Osteocyte (in vitro differentiated cells): ENCODE data around the gene TEDC2. TPM values are rescaled to one million over a fixed set of nuclear protein-coding genes. Genes with fewer than 3 reads are reported as not detected.

Source experiments
- DNase-seq: peaks from one replicate; pipeline ENCODE4 v3.0.0; 2021; ENCODE audit warnings: mixed read lengths; ENCODE audit not compliant: unreplicated experiment; ENCODE audit errors: extremely low spot score
- H3K27ac Mint-ChIP-seq: one replicate; pipeline ENCODE4 v1.8.0; 2021; ENCODE audit warnings: mild to moderate bottlenecking, mixed read lengths; ENCODE audit not compliant: unreplicated experiment
- H3K27me3 Mint-ChIP-seq: one replicate; pipeline ENCODE4 v1.8.0; 2021; ENCODE audit warnings: mixed read lengths; ENCODE audit not compliant: unreplicated experiment
- H3K36me3 Mint-ChIP-seq: one replicate; pipeline ENCODE4 v1.8.0; 2021; ENCODE audit warnings: mixed read lengths; ENCODE audit not compliant: unreplicated experiment
- H3K4me1 Mint-ChIP-seq: one replicate; pipeline ENCODE4 v1.8.0; 2021; ENCODE audit warnings: mixed read lengths; ENCODE audit not compliant: unreplicated experiment
- H3K4me3 Mint-ChIP-seq: one replicate; pipeline ENCODE4 v1.8.0; 2021; ENCODE audit warnings: mild to moderate bottlenecking, moderate library complexity, mixed read lengths; ENCODE audit not compliant: unreplicated experiment
- H3K9me3 Mint-ChIP-seq: one replicate; pipeline ENCODE4 v1.8.0; 2021; ENCODE audit warnings: mixed read lengths; ENCODE audit not compliant: unreplicated experiment
- total RNA-seq: library from RNA; stranded (reverse); gene quantifications from 2 replicates; pipeline ENCODE4 v1.2.1, GENCODE V29; 2021
- TF ChIP-seq, protein P1 (sequence below): fragments of 200-600 bp; sonication (generic); IDR thresholded peaks from 2 replicates; pipeline ENCODE4 v1.5.0; 2021; ENCODE audit warnings: antibody characterized with exemption, mild to moderate bottlenecking, moderate library complexity

TEDC2 gene
- total RNA-seq, 1 donor from 2014 or later: 4.4 TPM

DNA sequence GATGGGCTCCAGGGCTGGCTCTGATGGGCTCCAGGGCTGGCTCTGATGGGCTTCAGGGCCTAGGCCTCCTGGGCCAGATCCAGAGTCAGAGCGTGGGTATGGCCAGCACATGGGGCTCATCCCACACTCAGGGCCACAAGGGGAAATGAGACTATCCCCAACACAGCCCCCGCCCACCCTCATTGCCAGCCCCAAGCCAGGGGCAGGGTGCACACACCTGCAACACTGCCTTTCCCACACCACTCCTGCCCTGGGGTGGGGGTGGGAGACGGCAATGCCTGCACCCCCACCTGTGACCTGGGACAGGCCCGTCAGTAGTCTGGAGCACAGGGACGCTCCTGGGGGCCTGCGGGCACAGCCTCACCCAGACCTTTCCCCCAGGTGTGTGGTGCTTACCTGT, 39.5 kb downstream of the TEDC2 start:
- no peaks in the 10 kb centered on the region for H3K9me3 Mint-ChIP-seq
- H3K4me1 Mint-ChIP-seq: peaks cover 18% of the 10 kb centered on the region
- TF ChIP-seq, protein P1, sequence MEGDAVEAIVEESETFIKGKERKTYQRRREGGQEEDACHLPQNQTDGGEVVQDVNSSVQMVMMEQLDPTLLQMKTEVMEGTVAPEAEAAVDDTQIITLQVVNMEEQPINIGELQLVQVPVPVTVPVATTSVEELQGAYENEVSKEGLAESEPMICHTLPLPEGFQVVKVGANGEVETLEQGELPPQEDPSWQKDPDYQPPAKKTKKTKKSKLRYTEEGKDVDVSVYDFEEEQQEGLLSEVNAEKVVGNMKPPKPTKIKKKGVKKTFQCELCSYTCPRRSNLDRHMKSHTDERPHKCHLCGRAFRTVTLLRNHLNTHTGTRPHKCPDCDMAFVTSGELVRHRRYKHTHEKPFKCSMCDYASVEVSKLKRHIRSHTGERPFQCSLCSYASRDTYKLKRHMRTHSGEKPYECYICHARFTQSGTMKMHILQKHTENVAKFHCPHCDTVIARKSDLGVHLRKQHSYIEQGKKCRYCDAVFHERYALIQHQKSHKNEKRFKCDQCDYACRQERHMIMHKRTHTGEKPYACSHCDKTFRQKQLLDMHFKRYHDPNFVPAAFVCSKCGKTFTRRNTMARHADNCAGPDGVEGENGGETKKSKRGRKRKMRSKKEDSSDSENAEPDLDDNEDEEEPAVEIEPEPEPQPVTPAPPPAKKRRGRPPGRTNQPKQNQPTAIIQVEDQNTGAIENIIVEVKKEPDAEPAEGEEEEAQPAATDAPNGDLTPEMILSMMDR: no peak
- H3K4me3 Mint-ChIP-seq: no peak overlapping the region
- no peaks in the 10 kb centered on the region for H3K27me3 Mint-ChIP-seq
- H3K27ac Mint-ChIP-seq: no peak overlapping the region
- DNase-seq: no peak
- peaks cover 9% of the 10 kb centered on the region for H3K36me3 Mint-ChIP-seq

DNA sequence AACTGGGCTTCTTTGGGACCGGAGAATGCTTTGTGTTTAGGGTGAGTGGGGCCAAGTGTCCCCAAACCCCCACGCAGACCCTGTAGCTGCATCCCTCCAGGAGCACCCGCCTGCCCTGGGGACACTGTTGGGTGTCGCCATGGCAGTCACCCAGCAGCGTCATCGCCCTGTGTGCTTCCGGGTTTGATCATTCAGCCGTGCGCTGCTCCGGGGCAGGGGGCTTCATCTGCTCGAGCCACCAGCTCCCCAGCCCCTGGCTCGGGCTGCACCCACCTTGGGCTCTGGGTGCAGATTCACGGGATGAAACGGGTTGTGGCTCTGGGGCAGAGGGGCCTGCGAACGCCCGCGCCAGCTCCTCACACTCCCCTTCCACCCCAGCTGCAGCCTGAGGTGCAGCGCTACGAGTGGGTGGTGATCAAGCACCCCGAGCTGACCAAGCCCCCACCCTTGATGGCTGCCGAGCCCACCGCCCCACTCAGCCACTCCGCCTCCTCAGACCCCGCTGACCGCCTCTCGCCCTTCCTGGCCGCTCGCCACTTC, 40.1 kb downstream of the TEDC2 start:
- TF ChIP-seq, protein P1: no peak
- Mint-ChIP-seq H3K9me3 (no peaks in the 10 kb centered on the region), H3K27me3 (no peaks in the 10 kb centered on the region), H3K36me3 (peaks cover 9% of the 10 kb centered on the region), H3K4me3 (no peak overlapping the region), H3K27ac (no peak overlapping the region), H3K4me1 (peaks cover 18% of the 10 kb centered on the region)
- no peak for DNase-seq

DNA sequence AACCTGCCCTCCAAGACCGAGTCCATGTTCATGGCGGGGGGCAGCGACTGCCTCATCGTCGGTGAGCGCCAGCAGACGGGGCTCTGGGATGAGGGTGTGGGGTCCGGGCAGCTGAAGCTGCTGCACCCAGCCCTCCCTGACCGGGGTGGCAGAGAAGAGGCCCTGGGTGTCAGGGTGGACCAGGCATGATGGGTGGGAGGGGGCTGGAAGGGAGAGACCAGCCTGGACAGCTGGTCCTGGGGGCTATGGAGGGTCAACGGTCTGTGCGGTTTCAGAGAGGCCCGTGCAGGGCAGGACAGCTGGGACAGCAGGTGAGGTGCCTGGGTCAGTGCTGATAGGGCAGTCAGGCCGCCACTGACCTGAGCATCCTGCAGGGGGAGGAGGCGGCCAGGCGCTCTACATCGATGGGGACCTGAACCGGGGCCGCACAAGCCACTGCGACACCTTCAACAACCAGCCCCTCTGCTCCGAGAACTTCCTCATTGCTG, 40.6 kb downstream of the TEDC2 start:
- no peak for DNase-seq
- no peak overlapping the region for H3K4me3 Mint-ChIP-seq
- no peaks in the 10 kb centered on the region for H3K9me3 Mint-ChIP-seq
- no peaks in the 10 kb centered on the region for H3K27me3 Mint-ChIP-seq
- peaks cover 9% of the 10 kb centered on the region for H3K36me3 Mint-ChIP-seq
- H3K4me1 Mint-ChIP-seq: peaks cover 18% of the 10 kb centered on the region
- H3K27ac Mint-ChIP-seq: no peak overlapping the region
- TF ChIP-seq, protein P1: no peak

DNA sequence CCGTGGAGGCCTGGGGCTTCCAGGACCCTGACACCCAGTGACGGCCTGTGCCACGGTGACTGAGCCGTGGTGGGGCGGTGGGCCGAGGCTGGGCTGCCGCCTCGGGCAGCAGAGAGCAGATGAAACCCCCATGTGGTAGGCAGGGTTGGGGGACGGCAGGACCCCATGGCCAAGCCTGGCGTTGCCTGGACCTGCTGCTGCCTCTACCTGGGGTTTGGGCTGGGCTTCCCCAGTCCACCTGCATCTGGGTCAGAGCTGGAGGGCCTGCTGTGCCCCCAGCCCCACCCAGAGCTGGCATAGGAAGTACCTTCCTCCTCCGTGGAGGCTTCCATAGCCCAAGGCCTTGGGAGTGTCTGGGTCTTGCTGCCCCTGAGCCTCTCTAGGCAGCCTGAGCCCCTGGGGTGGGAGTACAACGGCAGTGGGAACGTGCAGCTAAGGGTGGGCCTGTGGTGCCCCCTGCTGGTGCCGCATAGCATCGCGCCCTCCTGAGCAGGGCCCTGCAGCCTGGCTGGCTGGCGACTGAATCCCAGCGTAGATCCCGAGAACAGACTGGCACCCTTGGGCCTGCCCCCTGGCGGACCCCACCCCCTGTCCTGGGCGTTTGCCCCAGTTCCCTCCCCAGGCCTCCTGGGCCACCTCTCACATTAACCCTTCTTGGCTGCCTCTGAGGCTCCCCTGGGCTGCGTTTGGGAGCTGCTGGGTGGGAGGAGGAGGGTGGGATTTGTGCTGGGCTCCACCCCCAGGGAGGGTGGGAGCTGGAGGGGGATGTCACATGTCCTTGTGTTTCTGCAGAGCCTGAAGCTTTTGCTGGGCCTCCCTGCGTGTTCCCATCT, 41.2 kb downstream of the TEDC2 start:
- DNase-seq: peak; percentile 95
- Mint-ChIP-seq H3K4me3 (no peak overlapping the region), H3K4me1 (peaks cover 18% of the 10 kb centered on the region), H3K36me3 (peaks cover 9% of the 10 kb centered on the region), H3K27ac (no peak overlapping the region), H3K9me3 (no peaks in the 10 kb centered on the region), H3K27me3 (no peaks in the 10 kb centered on the region)
- TF ChIP-seq, protein P1: peak; percentile 99
